Transverse colon (tissue), 4 donors: ENCODE measurements around the gene CALM3. TPM values are rescaled to one million over a fixed set of nuclear protein-coding genes. Genes with fewer than 3 reads are reported as not detected.

Source experiments
- DNase-seq: peaks from one replicate; pipeline ENCODE4 v3.0.0-alpha.2; 2019
- H3K27ac ChIP-seq, 4 donors: fragments of 200-600 bp; sonication (generic); 2 replicates each; pipeline ENCODE4 v1.5.1; 2016 to 2018; ENCODE audit warnings: inconsistent platforms in 4 of 4
- H3K27me3 ChIP-seq: fragments of 200-600 bp; sonication (generic); 2 replicates; pipeline ENCODE4 v1.5.1; 2017; ENCODE audit warnings: inconsistent platforms
- H3K36me3 ChIP-seq, 4 donors: fragments of 200-600 bp; sonication (generic); 2 replicates each; pipeline ENCODE4 v1.5.1; 2017 to 2019; ENCODE audit warnings: inconsistent platforms in 4 of 4
- H3K4me1 ChIP-seq, 4 donors: fragments of 200-600 bp; sonication (generic); 2 replicates each; pipeline ENCODE4 v1.5.1; 2017 to 2020; ENCODE audit warnings: inconsistent platforms in 4 of 4
- H3K4me3 ChIP-seq, 4 donors: fragments of 200-600 bp; sonication (generic); 1 replicate in 1 of 4; 2 replicates in 3 of 4; pipeline versions ENCODE4 v1.5.1 to v1.6.1; 2017 to 2019; ENCODE audit warnings: inconsistent platforms in 4 of 4
- H3K9me3 ChIP-seq, 2 donors: fragments of 200-600 bp; sonication (generic); 2 replicates each; pipeline ENCODE4 v1.5.1; 2017 to 2019; ENCODE audit warnings: inconsistent platforms in 2 of 2
- CTCF ChIP-seq, 5 experiments: fragments of 200-600 bp in 3 of 5; fragments of 450-650 bp in 2 of 5; sonication (generic) in 3 of 5; IDR thresholded peaks; 1 replicate in 2 of 5; 2 replicates in 3 of 5; pipeline ENCODE4 v1.5.1; 2016 to 2017; ENCODE audit warnings: antibody characterized with exemption in 5 of 5, inconsistent platforms in 3 of 5, mild to moderate bottlenecking in 2 of 5, moderate library complexity in 1 of 5
- EP300 ChIP-seq: sonication (generic); formaldehyde crosslinking; IDR thresholded peaks from one replicate; pipeline ENCODE4 v1.6.1; 2017; ENCODE audit warnings: antibody characterized with exemption, low read depth
- POLR2A ChIP-seq: fragments of 450-650 bp; IDR thresholded peaks from one replicate; pipeline ENCODE4 v1.6.1; 2016; ENCODE audit warnings: antibody characterized with exemption, mild to moderate bottlenecking, moderate library complexity
- POLR2AphosphoS5 ChIP-seq, 3 donors: sonication (generic); formaldehyde crosslinking; IDR thresholded peaks; one replicate each; pipeline ENCODE4 v1.6.1; 2016; ENCODE audit warnings: antibody characterized with exemption in 3 of 3
- WGBS, 2 donors: methylation state at CpG; one replicate each; pipeline ENCODE4 v1.1.5; 2018; ENCODE audit warnings: low coverage in 1 of 2; 5-methylcytosine and 5-hydroxymethylcytosine counted together
- in situ Hi-C, 4 donors: fragments of 200-750 bp; cut with MboI; loops; one replicate each; pipeline versions ENCODE4 v1.15.0 to v1.15.1; 2017; ENCODE audit warnings: low sequenced_read_pairs in 3 of 4, low pct_ligation_motif_present in 1 of 4, low pct_unique_long_range_greater_than_20kb in 1 of 4
- intact Hi-C: fragments of 100-400 bp; cut with DNase I; formaldehyde crosslinking; loops from one replicate; pipeline ENCODE4 v1.15.1; 2023; ENCODE audit warnings: low total_unique reads
- total RNA-seq, 4 donors: library from RNA; depleted of rRNA; stranded (reverse); fragments of >200 nt; gene quantifications; one replicate each; pipeline ENCODE4 v1.1.0, GENCODE V29; 2016

Gene CALM3
- total RNA-seq, 4 donors from 2014 or later: 160 to 923 (median 194) TPM

- no peak for TF ChIP-seq CTCF (IDR thresholded peaks at IDR 0.05)
- no peak for TF ChIP-seq EP300
- Histone ChIP-seq H3K4me1 (peaks cover 6 to 20% (median 16%) of the 10 kb centered on the region in 4 donors), H3K36me3 (no peaks in the 10 kb centered on the region), H3K4me3 (no peak overlapping the region), H3K27ac (no peak overlapping the region), H3K9me3 (no peaks in the 10 kb centered on the region), H3K27me3 (no peaks in the 10 kb centered on the region)
- intact Hi-C loops (no loop called here), in situ Hi-C loops (no loop called here)
- DNase-seq: no peak
- WGBS, 2 donors: 95 to 100% methylated on average over 4 of the region's 4 CpGs
These were observed 2.7 kb upstream of the CALM3 start for GRCh38 chr19:46598372-46598917.

- no peak for TF ChIP-seq POLR2A
- TF ChIP-seq CTCF (IDR thresholded peaks at IDR 0.05): no peak
- TF ChIP-seq POLR2AphosphoS5 (IDR thresholded peaks at IDR 0.05): no peak
- TF ChIP-seq EP300: no peak
- intact Hi-C loops: loop anchor here (5.0 kb wide), 2 partner anchors 62 to 147 kb away; partner anchors contain the start of genes DACT3, FKRP and STRN4
- in situ Hi-C loops: no loop called here
- DNase-seq: no peak
- Histone ChIP-seq H3K4me3 (peak overlapping the region; percentile 71 to 100 (median 100)), H3K4me1 (peaks cover 12 to 34% (median 26%) of the 10 kb centered on the region in 4 donors), H3K27ac (peak overlapping the region; percentile 97 to 100 (median 98)), H3K36me3 (no peaks in the 10 kb centered on the region), H3K27me3 (no peaks in the 10 kb centered on the region), H3K9me3 (no peaks in the 10 kb centered on the region)
- 61 to 80% methylated on average over 1 to 9 of the region's 9 CpGs for WGBS, 2 donors
These were observed 1.3 kb upstream of the CALM3 start for GRCh38 chr19:46599716-46600373.

GRCh38 chr19:46600384-46601317 lies 479 bp upstream of the CALM3 start:
- Histone ChIP-seq H3K36me3 (no peaks in the 10 kb centered on the region), H3K4me1 (peaks cover 19 to 42% (median 29%) of the 10 kb centered on the region in 4 donors), H3K27ac (peak overlapping the region; percentile 97 to 100 (median 98)), H3K9me3 (no peaks in the 10 kb centered on the region), H3K27me3 (no peaks in the 10 kb centered on the region), H3K4me3 (peak overlapping the region; percentile 71 to 100 (median 100))
- in situ Hi-C loops (no loop called here), intact Hi-C loops (loop anchor here (5.0 kb wide), 2 partner anchors 62 to 147 kb away; partner anchors contain the start of genes DACT3, FKRP and STRN4)
- 0 to 1% methylated on average over 5 to 87 of the region's 93 CpGs for WGBS, 2 donors
- TF ChIP-seq POLR2A (peak; percentile 84), CTCF (IDR thresholded peaks at IDR 0.05) (peak in 2 of 5 experiments; percentile 9 to 14), POLR2AphosphoS5 (IDR thresholded peaks at IDR 0.05) (peak; percentile 32 to 70 (median 65)), EP300 (no peak)
- peak; percentile 98 for DNase-seq
